GM21515 (cell line): ENCODE results near the gene CHST12.
A peak's percentile ranks its signal among the peaks of the same experiment; 100 is the strongest.

Experiments used
- ATAC-seq: cut with Tn5 transposase; IDR thresholded peaks from one replicate; pipeline ENCODE4 v1.9.1; 2021; ENCODE audit not compliant: unreplicated experiment

CHST12 gene

GRCh38 chr7:2403014-2403717, at the start of gene CHST12:
Gene CHST12, plus strand, starts transcription at chr7:2403611. Its CDS starts 29,029 bp downstream, at chr7:2432640.
- peak; percentile 48 for ATAC-seq

- ATAC-seq, result peak; percentile 49
Observed at GRCh38 chr7:2353936-2354185, 49.5 kb upstream of the CHST12 start.

GRCh38 chr7:2354186-2354938, 49.0 kb upstream of the CHST12 start, which contains the start of gene EIF3B:
Gene EIF3B, plus strand, starts transcription at chr7:2354827. Its CDS starts 95 bp downstream, at chr7:2354922.
- ATAC-seq, result peak; percentile 82

- peak; percentile 23 for ATAC-seq
Observed at GRCh38 chr7:2354939-2355704, 48.3 kb upstream of the CHST12 start.

- no peak for ATAC-seq
Observed at GRCh38 chr7:2355705-2356008, 47.8 kb upstream of the CHST12 start.

- no peak for ATAC-seq
Observed at GRCh38 chr7:2357165-2357564, 46.2 kb upstream of the CHST12 start.

- no peak for ATAC-seq
Observed at GRCh38 chr7:2357571-2357970, 45.8 kb upstream of the CHST12 start.

GRCh38 chr7:2358968-2359527, 44.4 kb upstream of the CHST12 start:
- ATAC-seq, result no peak

- ATAC-seq, result no peak
Observed at GRCh38 chr7:2359610-2360009, 43.8 kb upstream of the CHST12 start.

GRCh38 chr7:2360796-2361195, 42.6 kb upstream of the CHST12 start:
- ATAC-seq, result no peak

- no peak for ATAC-seq
Observed at GRCh38 chr7:2362385-2363088, 40.9 kb upstream of the CHST12 start.

- no peak for ATAC-seq
Observed at GRCh38 chr7:2369139-2369538, 34.3 kb upstream of the CHST12 start.

- ATAC-seq, result no peak
Observed at GRCh38 chr7:2371329-2371728, 32.1 kb upstream of the CHST12 start.

- ATAC-seq, result no peak
Observed at GRCh38 chr7:2372724-2373123, 30.7 kb upstream of the CHST12 start.

GRCh38 chr7:2373124-2373556, 30.3 kb upstream of the CHST12 start:
- no peak for ATAC-seq

- ATAC-seq, result no peak
Observed at GRCh38 chr7:2373646-2374045, 29.8 kb upstream of the CHST12 start.

GRCh38 chr7:2374401-2374800, 29.0 kb upstream of the CHST12 start:
- no peak for ATAC-seq

GRCh38 chr7:2374830-2375728, 28.3 kb upstream of the CHST12 start:
- ATAC-seq, result no peak

- ATAC-seq, result no peak
Observed at GRCh38 chr7:2376351-2377154, 26.9 kb upstream of the CHST12 start.
